ENCODE results near the gene TIFAB.

DNA sequence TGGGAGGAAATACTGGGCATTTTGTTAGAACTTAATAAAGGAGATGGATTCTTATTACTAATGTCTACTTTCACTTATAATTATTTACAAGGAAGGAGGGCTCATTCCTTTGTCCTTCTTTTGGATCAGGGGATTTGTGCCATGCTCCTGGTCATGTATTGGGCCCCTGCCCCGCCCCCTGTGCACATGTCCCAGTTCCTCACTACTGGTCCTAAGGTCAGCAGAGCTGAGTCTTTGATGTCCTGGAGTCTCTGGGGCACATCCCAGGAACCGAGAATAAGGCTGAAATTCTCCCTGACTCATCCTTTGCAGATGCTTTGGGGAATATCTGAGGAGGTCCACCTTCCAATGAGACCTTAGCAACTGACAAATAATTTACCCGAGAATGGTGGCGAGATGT lies 19.6 kb upstream of the TIFAB start:
- TF ChIP-seq EP300 (IDR thresholded peaks at IDR 0.05) (no peak), POLR2A (IDR thresholded peaks at IDR 0.05) (no peak), POLR2AphosphoS5 (IDR thresholded peaks at IDR 0.05) (no peak)
- TF ChIP-seq, protein P1, sequence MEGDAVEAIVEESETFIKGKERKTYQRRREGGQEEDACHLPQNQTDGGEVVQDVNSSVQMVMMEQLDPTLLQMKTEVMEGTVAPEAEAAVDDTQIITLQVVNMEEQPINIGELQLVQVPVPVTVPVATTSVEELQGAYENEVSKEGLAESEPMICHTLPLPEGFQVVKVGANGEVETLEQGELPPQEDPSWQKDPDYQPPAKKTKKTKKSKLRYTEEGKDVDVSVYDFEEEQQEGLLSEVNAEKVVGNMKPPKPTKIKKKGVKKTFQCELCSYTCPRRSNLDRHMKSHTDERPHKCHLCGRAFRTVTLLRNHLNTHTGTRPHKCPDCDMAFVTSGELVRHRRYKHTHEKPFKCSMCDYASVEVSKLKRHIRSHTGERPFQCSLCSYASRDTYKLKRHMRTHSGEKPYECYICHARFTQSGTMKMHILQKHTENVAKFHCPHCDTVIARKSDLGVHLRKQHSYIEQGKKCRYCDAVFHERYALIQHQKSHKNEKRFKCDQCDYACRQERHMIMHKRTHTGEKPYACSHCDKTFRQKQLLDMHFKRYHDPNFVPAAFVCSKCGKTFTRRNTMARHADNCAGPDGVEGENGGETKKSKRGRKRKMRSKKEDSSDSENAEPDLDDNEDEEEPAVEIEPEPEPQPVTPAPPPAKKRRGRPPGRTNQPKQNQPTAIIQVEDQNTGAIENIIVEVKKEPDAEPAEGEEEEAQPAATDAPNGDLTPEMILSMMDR (IDR thresholded peaks at IDR 0.05), result no peak
